Lower leg skin (tissue), 4 donors: ENCODE results near the gene WWOX. TPM values are rescaled to one million over a fixed set of nuclear protein-coding genes. Genes with fewer than 3 reads are reported as not detected.

Experiments used
- DNase-seq, 2 donors: peaks; one replicate each; pipeline ENCODE4 v3.0.0-alpha.2; 2019; ENCODE audit warnings: low spot score in 2 of 2
- H3K4me3 ChIP-seq: fragments of 200-600 bp; sonication (generic); 2 replicates; pipeline ENCODE4 v1.5.1; 2017; ENCODE audit warnings: mild to moderate bottlenecking, low read depth; ENCODE audit not compliant: poor library complexity, severe bottlenecking
- POLR2A ChIP-seq, 2 donors: fragments of 450-650 bp; IDR thresholded peaks; one replicate each; pipeline ENCODE4 v1.6.1; 2016 to 2017; ENCODE audit warnings: antibody characterized with exemption in 2 of 2, mild to moderate bottlenecking in 1 of 2, moderate library complexity in 1 of 2
- WGBS, 2 donors: methylation state at CpG; one replicate each; pipeline ENCODE4 v1.1.5; 2018; 5-methylcytosine and 5-hydroxymethylcytosine counted together
- intact Hi-C: fragments of 100-400 bp; cut with DNase I; formaldehyde crosslinking; loops from one replicate; pipeline ENCODE4 v1.15.0; 2023; ENCODE audit warnings: low total_unique reads
- total RNA-seq, 4 donors: library from RNA; depleted of rRNA; stranded (reverse); fragments of >200 nt; gene quantifications; one replicate each; pipeline ENCODE4 v1.1.0, GENCODE V29; 2016
- TF ChIP-seq, protein P1 (sequence below), 3 donors: fragments of 450-650 bp; IDR thresholded peaks; one replicate each; pipeline ENCODE4 v1.5.1; 2016; ENCODE audit warnings: antibody characterized with exemption in 3 of 3, mild to moderate bottlenecking in 3 of 3, moderate library complexity in 2 of 3

WWOX gene
- total RNA-seq, 4 donors from 2014 or later, result 21.0 to 82.7 (median 36.1) TPM

DNA sequence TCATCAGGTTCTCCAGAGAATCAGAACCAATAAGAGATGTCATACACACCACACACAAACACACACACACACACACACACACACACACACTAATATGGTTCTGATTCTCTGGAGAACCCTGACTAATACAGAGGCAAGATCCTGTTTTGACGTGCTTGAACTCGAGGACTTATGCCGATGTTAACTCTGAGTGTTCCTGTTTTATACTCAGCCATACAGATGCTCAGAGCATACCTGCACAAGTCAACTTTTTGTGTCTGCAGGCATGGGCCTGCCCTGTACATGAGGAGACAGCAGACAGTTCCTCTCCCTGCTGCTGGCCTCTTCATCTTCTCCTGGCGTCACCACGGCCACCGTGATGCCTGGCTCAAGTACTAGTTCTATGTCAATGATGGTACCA lies 635.9 kb downstream of the WWOX start:
- TF ChIP-seq, protein P1, sequence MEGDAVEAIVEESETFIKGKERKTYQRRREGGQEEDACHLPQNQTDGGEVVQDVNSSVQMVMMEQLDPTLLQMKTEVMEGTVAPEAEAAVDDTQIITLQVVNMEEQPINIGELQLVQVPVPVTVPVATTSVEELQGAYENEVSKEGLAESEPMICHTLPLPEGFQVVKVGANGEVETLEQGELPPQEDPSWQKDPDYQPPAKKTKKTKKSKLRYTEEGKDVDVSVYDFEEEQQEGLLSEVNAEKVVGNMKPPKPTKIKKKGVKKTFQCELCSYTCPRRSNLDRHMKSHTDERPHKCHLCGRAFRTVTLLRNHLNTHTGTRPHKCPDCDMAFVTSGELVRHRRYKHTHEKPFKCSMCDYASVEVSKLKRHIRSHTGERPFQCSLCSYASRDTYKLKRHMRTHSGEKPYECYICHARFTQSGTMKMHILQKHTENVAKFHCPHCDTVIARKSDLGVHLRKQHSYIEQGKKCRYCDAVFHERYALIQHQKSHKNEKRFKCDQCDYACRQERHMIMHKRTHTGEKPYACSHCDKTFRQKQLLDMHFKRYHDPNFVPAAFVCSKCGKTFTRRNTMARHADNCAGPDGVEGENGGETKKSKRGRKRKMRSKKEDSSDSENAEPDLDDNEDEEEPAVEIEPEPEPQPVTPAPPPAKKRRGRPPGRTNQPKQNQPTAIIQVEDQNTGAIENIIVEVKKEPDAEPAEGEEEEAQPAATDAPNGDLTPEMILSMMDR (IDR thresholded peaks at IDR 0.05), result no peak
- TF ChIP-seq POLR2A (IDR thresholded peaks at IDR 0.05), result no peak
- WGBS, 2 donors, result 47 to 65% methylated on average over 6 of the region's 6 CpGs

DNA sequence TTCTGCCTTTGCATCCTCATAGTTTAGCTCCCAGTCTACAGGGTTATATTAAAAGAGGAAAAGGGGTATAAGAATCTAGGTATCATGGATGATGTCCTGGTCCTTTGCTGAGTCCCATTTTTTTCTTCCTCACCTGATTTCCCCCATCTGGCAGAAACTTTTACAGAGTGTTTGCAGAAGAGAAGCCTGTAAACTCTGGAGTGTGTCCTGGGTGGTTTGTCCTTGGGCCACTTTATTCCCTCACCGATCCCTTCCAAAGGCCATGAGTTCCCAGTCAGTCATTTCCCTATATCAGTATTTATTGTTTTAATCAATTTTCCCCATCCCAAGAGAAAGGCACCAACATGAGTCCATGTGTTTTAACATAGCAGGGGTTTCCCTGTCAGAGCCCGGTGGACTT lies 638.2 kb downstream of the WWOX start:
- H3K4me3 ChIP-seq, result no peak overlapping the region
- intact Hi-C loops, result no loop called here
- 91 to 100% methylated on average over 2 of the region's 2 CpGs for WGBS, 2 donors
- DNase-seq, result no peak
- no peak for TF ChIP-seq POLR2A (IDR thresholded peaks at IDR 0.05)
- TF ChIP-seq, protein P1 (IDR thresholded peaks at IDR 0.05), result no peak

More for the DNA sequence above, 635.9 kb downstream of the WWOX start:
- no peak for DNase-seq
- H3K4me3 ChIP-seq, result no peak overlapping the region
- intact Hi-C loops, result no loop called here

DNA sequence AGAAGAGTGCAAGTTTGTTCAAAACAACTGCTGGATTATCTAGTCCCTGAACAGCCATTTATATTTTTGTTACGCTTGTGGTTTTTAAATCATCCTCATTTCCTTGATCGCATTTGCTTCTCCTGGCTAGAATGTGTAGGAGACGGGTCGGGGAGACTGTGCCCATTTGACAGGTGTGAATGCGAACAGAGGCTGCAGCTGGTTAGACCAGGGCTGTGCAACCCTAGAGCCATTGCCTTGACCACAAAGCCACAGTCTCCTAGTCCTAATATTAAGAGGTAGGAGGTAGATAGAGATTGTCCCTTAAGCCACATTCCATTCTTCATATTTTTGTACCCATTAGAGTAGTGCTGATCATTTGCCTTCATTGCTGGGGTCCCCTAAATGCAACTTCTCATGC lies 639.1 kb downstream of the WWOX start:
- TF ChIP-seq, protein P1 (IDR thresholded peaks at IDR 0.05), result no peak
- TF ChIP-seq POLR2A (IDR thresholded peaks at IDR 0.05), result no peak
- no peak overlapping the region for H3K4me3 ChIP-seq
- intact Hi-C loops, result no loop called here
- WGBS, 2 donors, result 92 to 97% methylated on average over 5 of the region's 5 CpGs
- no peak for DNase-seq

DNA sequence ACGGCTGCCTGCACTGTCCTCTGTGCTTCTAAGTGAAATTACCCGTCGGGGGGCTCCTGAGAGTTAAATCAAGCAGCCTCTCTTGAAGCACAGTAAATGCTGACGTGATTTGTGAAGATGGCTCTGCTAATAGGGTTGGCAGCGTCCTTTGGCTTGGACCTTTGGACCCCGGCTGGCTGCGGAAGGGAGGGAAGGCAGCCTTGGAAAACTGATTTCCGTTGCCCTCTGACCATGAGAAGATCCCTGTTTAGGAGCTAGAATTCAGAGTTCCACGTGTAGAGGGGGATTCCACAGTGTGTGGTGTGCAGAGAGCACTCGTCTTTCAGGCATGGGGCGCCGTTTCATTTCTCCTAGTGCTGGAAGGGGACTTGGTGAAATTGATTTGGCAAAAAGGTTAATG lies 640.8 kb downstream of the WWOX start:
- TF ChIP-seq, protein P1 (IDR thresholded peaks at IDR 0.05), result no peak
- no peak for TF ChIP-seq POLR2A (IDR thresholded peaks at IDR 0.05)
- no peak for DNase-seq
- WGBS, 2 donors, result 84 to 92% methylated on average over 12 of the region's 12 CpGs
- intact Hi-C loops, result no loop called here
- no peak overlapping the region for H3K4me3 ChIP-seq

DNA sequence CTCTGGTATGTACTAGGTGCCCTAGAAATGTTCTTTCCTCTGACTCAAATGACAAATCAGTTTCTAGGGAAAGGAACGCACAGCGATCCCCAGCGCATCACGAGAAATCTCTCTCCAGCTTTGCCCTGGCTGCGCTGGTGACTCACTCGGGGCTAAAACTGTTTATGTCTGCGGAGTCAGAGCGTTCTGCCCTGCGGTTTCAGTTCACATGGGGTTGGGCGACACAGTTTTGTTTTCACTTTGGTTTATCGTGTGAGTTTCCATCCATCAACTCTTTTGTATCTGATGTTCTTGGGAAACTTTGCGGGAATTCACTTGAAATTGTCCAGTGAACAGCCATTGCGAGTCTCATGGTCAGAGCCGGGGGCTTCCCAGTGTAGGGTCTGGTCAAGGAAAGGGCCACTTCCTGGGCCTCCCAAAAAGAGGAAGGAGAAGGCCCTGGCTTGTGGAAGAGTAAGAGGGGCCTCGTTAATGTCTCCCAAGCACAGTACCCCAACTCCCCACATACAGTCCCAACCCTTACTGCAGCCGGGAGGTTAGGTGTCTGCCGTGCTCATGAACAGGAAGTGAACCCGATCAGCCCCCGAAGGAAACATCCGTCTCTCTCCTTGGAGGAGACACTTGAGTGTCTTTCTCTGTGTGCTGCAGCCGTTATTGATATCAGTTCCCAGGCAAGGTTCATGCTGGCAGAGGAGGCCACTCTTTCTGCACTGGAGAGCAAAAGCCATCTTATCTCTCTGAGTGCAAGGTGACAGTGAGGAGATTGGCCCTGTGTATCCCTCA lies 643.2 kb downstream of the WWOX start:
- intact Hi-C loops, result no loop called here
- peak in 1 of 2 donors; percentile 23 for DNase-seq
- no peak for TF ChIP-seq POLR2A (IDR thresholded peaks at IDR 0.05)
- TF ChIP-seq, protein P1 (IDR thresholded peaks at IDR 0.05), result no peak
- WGBS, 2 donors, result 87 to 93% methylated on average over 21 of the region's 21 CpGs
- no peak overlapping the region for H3K4me3 ChIP-seq

DNA sequence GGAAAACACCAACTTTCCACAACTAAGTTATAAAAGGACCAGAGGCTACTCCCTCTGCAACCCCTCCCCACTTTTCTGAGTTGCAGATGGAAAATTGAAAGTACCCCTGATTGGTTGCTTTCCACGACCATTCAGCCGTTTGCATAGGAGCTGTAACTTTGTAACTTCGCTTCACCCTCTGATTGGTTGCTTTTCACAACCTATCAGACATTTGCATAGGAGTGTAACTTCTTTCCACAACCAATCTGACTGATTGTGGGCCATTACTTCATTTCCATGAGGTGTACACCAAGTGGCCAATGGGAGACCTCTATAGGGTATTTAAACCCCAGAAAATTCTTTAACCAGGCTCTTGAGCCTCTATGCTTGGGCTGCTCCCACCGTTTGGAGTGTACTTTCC lies 644.1 kb downstream of the WWOX start:
- TF ChIP-seq, protein P1 (IDR thresholded peaks at IDR 0.05), result no peak
- TF ChIP-seq POLR2A (IDR thresholded peaks at IDR 0.05), result no peak
- H3K4me3 ChIP-seq, result no peak overlapping the region
- no peak for DNase-seq
- intact Hi-C loops, result no loop called here
- WGBS, 2 donors, result 92 to 96% methylated on average over 4 of the region's 4 CpGs
